GM23338 (cell line): Measurements from ENCODE around the gene CD164. TPM values are rescaled to one million over a fixed set of nuclear protein-coding genes. Genes with fewer than 3 reads are reported as not detected.

Experiments
- ATAC-seq: fragments of 200-7000 bp; cut with Tn5 transposase; 3 replicates; pipeline ENCODE4 v1.9.1; 2020
- DNase-seq: peaks from one replicate; pipeline ENCODE4 v3.0.0-alpha.2; 2015; ENCODE audit warnings: low spot score
- H2AFZ ChIP-seq: fragments of 200-600 bp; sonication (generic); 2 replicates; pipeline ENCODE4 v1.8.0; 2016; ENCODE audit warnings: antibody characterized with exemption, mild to moderate bottlenecking, moderate library complexity
- H3F3A ChIP-seq: fragments of 200-600 bp; sonication (generic); replicated peaks from 2 replicates; pipeline ENCODE4 v1.8.0; 2017; ENCODE audit warnings: antibody characterized with exemption, mixed run types, low read depth
- H3K27ac ChIP-seq: fragments of 200-600 bp; sonication (generic); 2 replicates; pipeline ENCODE4 v1.6.1; 2016; ENCODE audit warnings: low read depth
- H3K27me3 ChIP-seq: fragments of 200-600 bp; sonication (generic); 2 replicates; pipeline ENCODE4 v1.8.0; 2016; ENCODE audit warnings: mild to moderate bottlenecking, mixed run types, moderate library complexity; ENCODE audit not compliant: insufficient read depth
- H3K36me3 ChIP-seq: fragments of 200-600 bp; sonication (generic); 2 replicates; pipeline ENCODE4 v1.8.0; 2016; ENCODE audit warnings: mild to moderate bottlenecking; ENCODE audit not compliant: insufficient read depth
- H3K4me1 ChIP-seq: fragments of 200-600 bp; sonication (generic); 2 replicates; pipeline ENCODE4 v1.8.0; 2016; ENCODE audit warnings: mild to moderate bottlenecking, moderate library complexity; ENCODE audit not compliant: insufficient read depth
- H3K4me2 ChIP-seq: fragments of 200-600 bp; sonication (generic); 2 replicates; pipeline ENCODE4 v1.7.1; 2017; ENCODE audit warnings: mixed run types
- H3K4me3 ChIP-seq: fragments of 200-600 bp; sonication (generic); 2 replicates; pipeline ENCODE4 v1.6.1; 2016; ENCODE audit warnings: mixed run types
- H3K79me2 ChIP-seq: fragments of 200-600 bp; sonication (generic); replicated peaks from 2 replicates; pipeline ENCODE4 v1.8.0; 2017; ENCODE audit warnings: mild to moderate bottlenecking; ENCODE audit not compliant: insufficient read depth
- H3K9me2 ChIP-seq: fragments of 200-600 bp; sonication (generic); 2 replicates; pipeline ENCODE4 v1.8.0; 2017; ENCODE audit not compliant: insufficient read depth
- H4K20me1 ChIP-seq: fragments of 200-600 bp; sonication (generic); replicated peaks from 2 replicates; pipeline ENCODE4 v1.8.0; 2017; ENCODE audit warnings: mild to moderate bottlenecking; ENCODE audit not compliant: insufficient read depth
- H3K27ac Mint-ChIP-seq: 2 replicates; pipeline ENCODE4 v1.8.0; 2020; ENCODE audit warnings: inconsistent platforms, mild to moderate bottlenecking, moderate library complexity, mixed read lengths
- H3K27me3 Mint-ChIP-seq: 3 replicates; pipeline ENCODE4 v1.8.0; 2022; ENCODE audit warnings: low read depth, mild to moderate bottlenecking, moderate library complexity, mixed read lengths, inconsistent platforms; ENCODE audit not compliant: insufficient read depth, poor library complexity
- H3K36me3 Mint-ChIP-seq: 3 replicates; pipeline ENCODE4 v1.8.0; 2021; ENCODE audit warnings: low read depth, mild to moderate bottlenecking, inconsistent platforms, moderate library complexity, mixed read lengths
- H3K4me1 Mint-ChIP-seq: 3 replicates; pipeline ENCODE4 v1.8.0; 2020; ENCODE audit warnings: mild to moderate bottlenecking, inconsistent platforms, mixed read lengths
- H3K4me3 Mint-ChIP-seq: 3 replicates; pipeline ENCODE4 v1.8.0; 2021; ENCODE audit warnings: moderate library complexity, mild to moderate bottlenecking, inconsistent platforms, mixed read lengths
- H3K9me3 Mint-ChIP-seq: 3 replicates; pipeline ENCODE4 v1.8.0; 2020; ENCODE audit warnings: moderate library complexity, mild to moderate bottlenecking, inconsistent platforms, mixed read lengths
- CREB1 ChIP-seq: fragments of 250-450 bp; sonication (Bioruptor Pico); IDR thresholded peaks from 2 replicates; pipeline ENCODE4 v1.5.0; 2020; ENCODE audit warnings: low read depth, mild to moderate bottlenecking, moderate library complexity
- CTCF ChIP-seq, 2 experiments: fragments of 200-600 bp in 1 of 2; sonication (generic) in 1 of 2; conservative IDR thresholded peaks; 2 replicates each; pipeline versions ENCODE4 v1.5.1 to v1.6.1; 2016 to 2017; ENCODE audit warnings: antibody characterized with exemption in 2 of 2, low read depth in 2 of 2, mild to moderate bottlenecking in 2 of 2, moderate library complexity in 1 of 2
- ETS1 ChIP-seq: IDR thresholded peaks from 2 replicates; pipeline ENCODE4 v1.6.1; 2016; ENCODE audit warnings: antibody characterized with exemption
- EZH2 ChIP-seq: fragments of 200-600 bp; sonication (generic); IDR thresholded peaks from one replicate; pipeline ENCODE4 v1.8.0; 2017; ENCODE audit warnings: antibody characterized with exemption, mild to moderate bottlenecking, low read depth; ENCODE audit not compliant: unreplicated experiment
- EZH2phosphoT487 ChIP-seq: fragments of 200-600 bp; sonication (generic); IDR thresholded peaks from one replicate; pipeline ENCODE4 v1.8.1; 2018; ENCODE audit warnings: antibody characterized with exemption; ENCODE audit not compliant: unreplicated experiment
- JUNB ChIP-seq: IDR thresholded peaks from one replicate; pipeline ENCODE4 v1.6.1; 2016; ENCODE audit warnings: antibody characterized with exemption; ENCODE audit not compliant: unreplicated experiment
- POLR2AphosphoS5 ChIP-seq: IDR thresholded peaks from 2 replicates; pipeline ENCODE4 v1.6.1; 2016; ENCODE audit warnings: antibody characterized with exemption, low read depth
- REST ChIP-seq: IDR thresholded peaks from one replicate; pipeline ENCODE4 v1.6.1; 2018; ENCODE audit warnings: antibody characterized with exemption; ENCODE audit not compliant: unreplicated experiment
- STAT1 ChIP-seq: IDR thresholded peaks from one replicate; pipeline ENCODE4 v1.6.1; 2016; ENCODE audit warnings: antibody characterized with exemption; ENCODE audit not compliant: unreplicated experiment
- ZNF114 ChIP-seq: fragments of 250-450 bp; sonication (Bioruptor Pico); IDR thresholded peaks from 2 replicates; pipeline ENCODE4 v1.5.0; 2020; ENCODE audit warnings: mild to moderate bottlenecking, moderate library complexity
- ZNF331 ChIP-seq: fragments of 250-450 bp; sonication (Bioruptor Pico); IDR thresholded peaks from 2 replicates; pipeline ENCODE4 v1.5.0; 2020; ENCODE audit warnings: low read depth, mild to moderate bottlenecking, moderate library complexity
- ZNF462 ChIP-seq: fragments of 250-450 bp; sonication (Bioruptor Pico); IDR thresholded peaks from 2 replicates; pipeline ENCODE4 v1.5.0; 2020; ENCODE audit warnings: mild to moderate bottlenecking, moderate library complexity
- polyA plus RNA-seq: library from polyadenylated mRNA; unstranded; fragments of >200 nt; fragmentation: Nextera tagmentation; extraction: Ambion mirVana; gene quantifications from 2 replicates; pipeline ENCODE4 v1.2.1, GENCODE V29; 2016
- total RNA-seq: library from RNA; depleted of rRNA; stranded (reverse); fragments of >200 nt; shearing (Covaris generic); gene quantifications from 2 replicates; pipeline ENCODE4 v1.2.3, GENCODE V29; 2014

CD164 gene
- total and polyA plus RNA-seq, 2 experiments from 2014 or later: 81.0 to 83.8 TPM

GRCh38 chr6:109373762-109374161, 8.5 kb downstream of the CD164 start:
- Histone ChIP-seq H4K20me1 (peaks cover 27% of the 10 kb centered on the region), H3K4me3 (no peak overlapping the region), H3K36me3 (peaks cover 47% of the 10 kb centered on the region), H2AFZ (no peak overlapping the region), H3K4me1 (no peaks in the 10 kb centered on the region), H3K9me2 (no peaks in the 10 kb centered on the region), H3K79me2 (peaks cover 39% of the 10 kb centered on the region), H3K27me3 (no peaks in the 10 kb centered on the region), H3K27ac (no peak overlapping the region), H3F3A (no peaks in the 10 kb centered on the region), H3K4me2 (no peak overlapping the region)
- TF ChIP-seq EZH2phosphoT487 (no peak), STAT1 (no peak), ZNF331 (CRISPR knock-in tag) (no peak), CTCF (conservative IDR thresholded peaks at IDR 0.05; ENCODE audit: low read depth in 2 of 2) (no peak), ZNF462 (CRISPR knock-in tag) (no peak), JUNB (no peak), REST (no peak), CREB1 (no peak), ZNF114 (CRISPR knock-in tag) (no peak), EZH2 (no peak), POLR2AphosphoS5 (no peak), ETS1 (no peak)
- Mint-ChIP-seq H3K9me3 (no peaks in the 10 kb centered on the region), H3K27me3 (peaks cover 3% of the 10 kb centered on the region), H3K27ac (no peak overlapping the region), H3K36me3 (peaks cover 72% of the 10 kb centered on the region), H3K4me3 (no peak overlapping the region), H3K4me1 (no peaks in the 10 kb centered on the region; the same call in 2 of the 3 replicates)
- ATAC-seq (no peak), DNase-seq (no peak)
